SK-N-MC (cell line): ENCODE data around the gene CAMTA1.

Experiments
- EZH2 ChIP-seq: fragments of 200-600 bp; sonication (generic); IDR thresholded peaks from one replicate; pipeline ENCODE4 v1.6.1; 2017; ENCODE audit warnings: antibody characterized with exemption
- FOXP2 ChIP-seq: optimal IDR thresholded peaks from 2 replicates; pipeline ENCODE3; 2011; ENCODE audit warnings: mild to moderate bottlenecking, moderate library complexity; ENCODE audit not compliant: insufficient read depth; ENCODE audit errors: extremely low read length, control extremely low read depth
- POLR2AphosphoS5 ChIP-seq: IDR thresholded peaks from 2 replicates; pipeline ENCODE4 v1.6.1; 2012; ENCODE audit warnings: mild to moderate bottlenecking, low read depth, low read length, borderline replicate concordance

DNA sequence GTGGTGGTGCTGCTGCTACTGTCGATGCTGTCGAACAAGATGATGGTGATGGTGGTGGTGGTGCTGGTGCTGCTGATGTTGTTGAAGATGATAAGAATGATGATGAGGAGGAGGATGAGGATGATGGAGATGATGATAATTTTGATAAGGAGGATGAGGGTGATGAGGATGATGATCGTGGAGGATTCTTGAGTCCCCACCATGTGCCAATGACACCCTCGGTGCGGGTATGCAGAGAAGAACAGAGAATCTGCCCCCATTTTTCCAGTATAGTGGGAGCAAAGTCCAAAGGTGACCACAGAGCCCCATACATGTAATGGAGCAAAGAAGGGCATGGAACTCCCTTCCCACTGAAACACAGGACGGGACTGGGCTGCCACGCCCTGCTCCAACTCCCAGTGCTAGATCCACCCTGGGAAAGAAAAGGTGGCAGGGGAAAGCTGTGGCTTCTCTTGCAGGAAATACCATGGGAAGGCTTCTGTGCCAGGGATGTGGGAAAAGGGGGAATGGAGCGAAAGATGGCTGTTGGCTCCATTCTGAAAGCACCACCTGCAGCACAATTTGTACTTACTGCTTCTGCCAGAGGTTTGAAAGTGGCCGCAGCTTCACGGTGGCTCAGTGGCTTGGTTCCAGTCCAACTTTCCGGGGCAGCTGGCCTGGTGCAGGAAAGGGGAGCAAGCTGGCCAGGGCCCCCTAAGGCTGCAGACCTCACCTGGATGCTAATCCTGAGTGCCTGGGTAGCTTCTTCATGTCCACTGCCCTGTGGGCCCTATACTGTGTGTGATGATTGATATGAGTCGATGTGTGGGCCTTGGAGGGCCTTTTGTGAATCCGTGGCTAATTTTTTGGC lies 598.6 kb downstream of the CAMTA1 start:
- TF ChIP-seq POLR2AphosphoS5 = no peak
- no peak for TF ChIP-seq EZH2
- no peak for TF ChIP-seq FOXP2
